ENCODE measurements around the gene IL17RA.

Gene IL17RA

DNA sequence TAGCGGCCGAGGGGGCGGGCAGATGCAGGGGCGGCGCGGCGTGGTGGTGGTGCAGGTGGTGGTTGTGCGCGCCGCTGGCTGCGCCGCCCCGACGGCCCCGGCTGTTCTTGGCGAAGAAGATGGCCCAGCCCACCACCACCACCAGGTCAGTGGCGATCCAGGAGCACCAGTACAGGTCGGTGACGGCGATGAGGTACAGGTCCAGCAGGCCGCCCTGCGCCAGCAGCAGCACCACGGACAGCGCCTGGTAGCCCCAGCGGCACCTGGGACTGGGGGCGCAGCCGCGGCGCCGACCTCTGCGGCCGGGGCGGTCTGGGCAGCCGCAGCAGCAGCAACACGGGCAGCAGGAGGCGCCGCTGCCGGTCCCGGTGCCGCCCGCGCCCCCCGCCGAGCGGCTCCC, 35.5 kb downstream of the IL17RA start:
- POLR2A ChIA-PET: interaction anchor here (1.0 kb wide), 1 partner anchor 52 kb away, joined by 3 read pairs; no protein-coding TSS in a partner anchor

GRCh38 chr22:17120711-17121232, 36.0 kb downstream of the IL17RA start:
- Histone ChIP-seq H3K9me3 (ENCODE audit: control insufficient read depth, insufficient read depth, low read depth, low read length) (no peaks in the 10 kb centered on the region), H3K4me3 (ENCODE audit: low read depth, low read length) (peak overlapping the region; percentile 57), H3K27ac (ENCODE audit: extremely low read depth, low read depth, low read length) (peak overlapping the region; percentile 31; the same call in 1 of the 2 replicates), H3K36me3 (ENCODE audit: control insufficient read depth in 2 of 2, insufficient read depth in 1 of 2, low read length in 2 of 2) (no peaks in the 10 kb centered on the region), H3K4me1 (ENCODE audit: control insufficient read depth, insufficient read depth, low read length) (no peaks in the 10 kb centered on the region)
- POLR2A ChIA-PET: no interaction called here
- CTCF ChIA-PET: interaction anchor here (1.6 kb wide), 1 partner anchor 51 kb away, joined by 7 read pairs; no protein-coding TSS in a partner anchor
- TF ChIP-seq ZNF514 (tag by site-specific recombination; IDR thresholded peaks at IDR 0.05) (no peak), ZNF658 (tag by site-specific recombination; IDR thresholded peaks at IDR 0.05) (no peak), ZNF175 (tag by site-specific recombination; IDR thresholded peaks at IDR 0.05) (no peak), ZBTB44 (tag by site-specific recombination; IDR thresholded peaks at IDR 0.05) (no peak), ZSCAN16 (tag by site-specific recombination; IDR thresholded peaks at IDR 0.05) (no peak), ZNF549 (tag by site-specific recombination; IDR thresholded peaks at IDR 0.05) (no peak), EGR2 (tag by site-specific recombination; IDR thresholded peaks at IDR 0.05; ENCODE audit: low read depth) (0 out of 2 replicates have a peak, but pooled peaks have one; percentile 34), ZNF777 (tag by site-specific recombination; IDR thresholded peaks at IDR 0.05; ENCODE audit: borderline replicate concordance) (no peak), ZFHX2 (tag by site-specific recombination; conservative IDR thresholded peaks at IDR 0.05) (peak; percentile 61), ZBTB6 (tag by site-specific recombination; IDR thresholded peaks at IDR 0.05) (no peak), ZNF561 (tag by site-specific recombination; IDR thresholded peaks at IDR 0.05; ENCODE audit: borderline replicate concordance) (0 out of 2 replicates have a peak, but pooled peaks have one; percentile 59)
- TF ChIP-seq, protein P1, sequence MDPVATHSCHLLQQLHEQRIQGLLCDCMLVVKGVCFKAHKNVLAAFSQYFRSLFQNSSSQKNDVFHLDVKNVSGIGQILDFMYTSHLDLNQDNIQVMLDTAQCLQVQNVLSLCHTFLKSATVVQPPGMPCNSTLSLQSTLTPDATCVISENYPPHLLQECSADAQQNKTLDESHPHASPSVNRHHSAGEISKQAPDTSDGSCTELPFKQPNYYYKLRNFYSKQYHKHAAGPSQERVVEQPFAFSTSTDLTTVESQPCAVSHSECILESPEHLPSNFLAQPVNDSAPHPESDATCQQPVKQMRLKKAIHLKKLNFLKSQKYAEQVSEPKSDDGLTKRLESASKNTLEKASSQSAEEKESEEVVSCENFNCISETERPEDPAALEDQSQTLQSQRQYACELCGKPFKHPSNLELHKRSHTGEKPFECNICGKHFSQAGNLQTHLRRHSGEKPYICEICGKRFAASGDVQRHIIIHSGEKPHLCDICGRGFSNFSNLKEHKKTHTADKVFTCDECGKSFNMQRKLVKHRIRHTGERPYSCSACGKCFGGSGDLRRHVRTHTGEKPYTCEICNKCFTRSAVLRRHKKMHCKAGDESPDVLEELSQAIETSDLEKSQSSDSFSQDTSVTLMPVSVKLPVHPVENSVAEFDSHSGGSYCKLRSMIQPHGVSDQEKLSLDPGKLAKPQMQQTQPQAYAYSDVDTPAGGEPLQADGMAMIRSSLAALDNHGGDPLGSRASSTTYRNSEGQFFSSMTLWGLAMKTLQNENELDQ (tag by site-specific recombination; IDR thresholded peaks at IDR 0.05; ENCODE audit: low read depth): no peak

More for the DNA sequence above, 35.5 kb downstream of the IL17RA start:
- Histone ChIP-seq H3K4me3 (ENCODE audit: low read depth, low read length) (peak overlapping the region; percentile 57), H3K27ac (ENCODE audit: extremely low read depth, low read depth, low read length) (no peak overlapping the region), H3K36me3 (ENCODE audit: control insufficient read depth in 2 of 2, insufficient read depth in 1 of 2, low read length in 2 of 2) (no peaks in the 10 kb centered on the region), H3K4me1 (ENCODE audit: control insufficient read depth, insufficient read depth, low read length) (no peaks in the 10 kb centered on the region), H3K9me3 (ENCODE audit: control insufficient read depth, insufficient read depth, low read depth, low read length) (no peaks in the 10 kb centered on the region)
- CTCF ChIA-PET: interaction anchor here (0.7 to 1.6 kb wide), 4 partner anchors 8 to 52 kb away, joined by 3 to 7 read pairs (median 3); no protein-coding TSS in a partner anchor
- peak; percentile 88 for TF ChIP-seq REST (tag by site-specific recombination; IDR thresholded peaks at IDR 0.05)
- TF ChIP-seq, protein P2, sequence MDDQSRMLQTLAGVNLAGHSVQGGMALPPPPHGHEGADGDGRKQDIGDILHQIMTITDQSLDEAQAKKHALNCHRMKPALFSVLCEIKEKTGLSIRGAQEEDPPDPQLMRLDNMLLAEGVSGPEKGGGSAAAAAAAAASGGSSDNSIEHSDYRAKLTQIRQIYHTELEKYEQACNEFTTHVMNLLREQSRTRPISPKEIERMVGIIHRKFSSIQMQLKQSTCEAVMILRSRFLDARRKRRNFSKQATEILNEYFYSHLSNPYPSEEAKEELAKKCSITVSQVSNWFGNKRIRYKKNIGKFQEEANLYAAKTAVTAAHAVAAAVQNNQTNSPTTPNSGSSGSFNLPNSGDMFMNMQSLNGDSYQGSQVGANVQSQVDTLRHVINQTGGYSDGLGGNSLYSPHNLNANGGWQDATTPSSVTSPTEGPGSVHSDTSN (CRISPR knock-in tag; IDR thresholded peaks at IDR 0.05): 0 out of 2 replicates have a peak, but pooled peaks have one; percentile 25
- no peak for TF ChIP-seq ZNF354C (tag by site-specific recombination; IDR thresholded peaks at IDR 0.05; ENCODE audit: borderline replicate concordance, low read depth)
- no peak for TF ChIP-seq ZNF214 (tag by site-specific recombination; IDR thresholded peaks at IDR 0.05; ENCODE audit: borderline replicate concordance)
- TF ChIP-seq, protein P3, sequence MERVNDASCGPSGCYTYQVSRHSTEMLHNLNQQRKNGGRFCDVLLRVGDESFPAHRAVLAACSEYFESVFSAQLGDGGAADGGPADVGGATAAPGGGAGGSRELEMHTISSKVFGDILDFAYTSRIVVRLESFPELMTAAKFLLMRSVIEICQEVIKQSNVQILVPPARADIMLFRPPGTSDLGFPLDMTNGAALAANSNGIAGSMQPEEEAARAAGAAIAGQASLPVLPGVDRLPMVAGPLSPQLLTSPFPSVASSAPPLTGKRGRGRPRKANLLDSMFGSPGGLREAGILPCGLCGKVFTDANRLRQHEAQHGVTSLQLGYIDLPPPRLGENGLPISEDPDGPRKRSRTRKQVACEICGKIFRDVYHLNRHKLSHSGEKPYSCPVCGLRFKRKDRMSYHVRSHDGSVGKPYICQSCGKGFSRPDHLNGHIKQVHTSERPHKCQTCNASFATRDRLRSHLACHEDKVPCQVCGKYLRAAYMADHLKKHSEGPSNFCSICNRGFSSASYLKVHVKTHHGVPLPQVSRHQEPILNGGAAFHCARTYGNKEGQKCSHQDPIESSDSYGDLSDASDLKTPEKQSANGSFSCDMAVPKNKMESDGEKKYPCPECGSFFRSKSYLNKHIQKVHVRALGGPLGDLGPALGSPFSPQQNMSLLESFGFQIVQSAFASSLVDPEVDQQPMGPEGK (tag by site-specific recombination; IDR thresholded peaks at IDR 0.05): 0 out of 2 replicates have a peak, but pooled peaks have one; percentile 18
- 0 out of 2 replicates have a peak, but pooled peaks have one; percentile 13 for TF ChIP-seq MEIS1 (CRISPR knock-in tag; IDR thresholded peaks at IDR 0.05; ENCODE audit: borderline replicate concordance)
